GM12872 (cell line): ENCODE data around the gene HSPB9.

Experiments used
- TF ChIP-seq, protein P1 (sequence below): IDR thresholded peaks from 3 replicates; pipeline ENCODE4 v1.5.1; 2011; ENCODE audit warnings: low read depth, mild to moderate bottlenecking, low read length, moderate library complexity; ENCODE audit not compliant: insufficient read depth

Gene HSPB9

DNA sequence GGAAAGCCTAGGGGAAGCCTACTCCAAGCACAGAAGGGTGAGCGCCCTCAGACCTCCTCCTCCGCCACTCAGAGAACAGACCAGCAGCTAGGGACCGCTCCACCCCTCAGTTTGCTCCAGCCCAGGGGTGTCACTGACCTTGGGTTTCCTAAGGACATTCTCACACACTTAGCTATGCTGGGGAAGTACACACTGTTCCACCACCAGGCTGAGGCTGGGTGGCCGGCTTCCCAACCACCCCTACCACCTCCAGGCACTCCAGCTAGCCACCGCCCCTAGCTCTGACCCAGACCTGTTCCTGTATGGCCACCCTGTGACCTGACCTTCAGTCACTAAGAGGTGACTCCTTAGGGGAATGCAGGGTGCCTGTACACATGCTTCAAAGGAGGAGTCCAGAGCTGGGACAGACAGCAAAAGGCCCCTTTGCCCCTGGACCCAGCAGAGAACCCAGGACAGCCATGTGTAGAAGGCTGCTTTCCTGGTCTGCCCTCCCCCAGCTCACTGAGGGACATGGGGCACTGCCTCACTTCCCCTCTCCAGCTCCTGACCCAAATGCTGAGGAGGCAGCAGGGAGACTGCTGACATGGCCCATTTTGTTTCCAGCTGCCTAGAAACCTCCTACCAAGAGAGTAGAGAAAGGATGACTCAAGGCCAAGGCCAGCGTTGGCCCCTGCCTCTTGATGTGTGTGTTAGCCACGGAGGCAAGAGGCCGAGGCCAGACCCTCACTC lies 6.7 kb downstream of the HSPB9 start:
- TF ChIP-seq, protein P1, sequence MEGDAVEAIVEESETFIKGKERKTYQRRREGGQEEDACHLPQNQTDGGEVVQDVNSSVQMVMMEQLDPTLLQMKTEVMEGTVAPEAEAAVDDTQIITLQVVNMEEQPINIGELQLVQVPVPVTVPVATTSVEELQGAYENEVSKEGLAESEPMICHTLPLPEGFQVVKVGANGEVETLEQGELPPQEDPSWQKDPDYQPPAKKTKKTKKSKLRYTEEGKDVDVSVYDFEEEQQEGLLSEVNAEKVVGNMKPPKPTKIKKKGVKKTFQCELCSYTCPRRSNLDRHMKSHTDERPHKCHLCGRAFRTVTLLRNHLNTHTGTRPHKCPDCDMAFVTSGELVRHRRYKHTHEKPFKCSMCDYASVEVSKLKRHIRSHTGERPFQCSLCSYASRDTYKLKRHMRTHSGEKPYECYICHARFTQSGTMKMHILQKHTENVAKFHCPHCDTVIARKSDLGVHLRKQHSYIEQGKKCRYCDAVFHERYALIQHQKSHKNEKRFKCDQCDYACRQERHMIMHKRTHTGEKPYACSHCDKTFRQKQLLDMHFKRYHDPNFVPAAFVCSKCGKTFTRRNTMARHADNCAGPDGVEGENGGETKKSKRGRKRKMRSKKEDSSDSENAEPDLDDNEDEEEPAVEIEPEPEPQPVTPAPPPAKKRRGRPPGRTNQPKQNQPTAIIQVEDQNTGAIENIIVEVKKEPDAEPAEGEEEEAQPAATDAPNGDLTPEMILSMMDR = no peak

DNA sequence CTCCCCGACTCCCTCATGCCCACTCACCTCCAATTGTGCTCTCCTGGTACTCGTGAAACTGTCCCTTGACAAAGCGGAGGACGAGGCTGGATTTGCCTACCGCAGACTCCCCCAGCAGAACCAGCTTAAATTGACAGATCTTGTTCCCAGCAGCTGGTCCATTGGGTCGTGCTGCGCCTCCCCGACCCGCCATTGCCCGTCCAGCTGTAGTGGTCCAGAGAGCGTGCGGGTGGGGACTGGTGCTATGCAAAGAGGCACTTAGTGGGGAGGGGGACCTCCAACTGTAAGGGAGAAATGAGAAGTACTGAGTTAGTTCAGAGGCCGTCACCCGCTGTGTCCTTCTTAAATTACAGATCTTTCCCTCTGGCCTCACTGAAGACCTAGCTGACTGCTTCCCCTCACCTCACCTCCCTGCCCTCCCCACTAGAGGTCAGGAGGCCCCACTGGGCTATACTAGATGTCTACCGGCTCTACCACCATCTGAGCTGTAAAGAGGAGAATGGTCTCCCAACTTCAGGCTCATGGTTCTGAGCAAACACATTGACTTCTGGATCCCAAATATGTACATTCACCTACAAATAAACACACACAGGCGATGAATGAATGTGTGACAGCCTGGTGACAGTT lies 7.8 kb downstream of the HSPB9 start:
- TF ChIP-seq, protein P1 = no peak

DNA sequence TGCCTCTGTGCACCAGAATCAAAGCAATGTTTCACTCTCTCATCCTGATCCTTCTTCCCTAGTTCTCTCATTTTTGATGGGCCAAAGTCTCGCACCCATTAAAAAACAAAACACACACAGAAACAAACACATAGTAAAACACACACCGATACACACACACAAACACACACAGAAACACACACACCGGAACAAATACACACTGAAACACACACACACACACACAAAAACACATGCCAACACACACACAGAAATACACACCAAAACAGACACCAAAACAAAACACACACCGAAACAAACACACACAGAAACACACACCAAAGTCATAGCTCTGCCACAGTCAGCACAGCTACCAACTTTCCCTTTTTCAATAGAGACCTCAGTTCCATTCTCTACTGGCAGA lies 8.6 kb downstream of the HSPB9 start:
- TF ChIP-seq, protein P1 = no peak

DNA sequence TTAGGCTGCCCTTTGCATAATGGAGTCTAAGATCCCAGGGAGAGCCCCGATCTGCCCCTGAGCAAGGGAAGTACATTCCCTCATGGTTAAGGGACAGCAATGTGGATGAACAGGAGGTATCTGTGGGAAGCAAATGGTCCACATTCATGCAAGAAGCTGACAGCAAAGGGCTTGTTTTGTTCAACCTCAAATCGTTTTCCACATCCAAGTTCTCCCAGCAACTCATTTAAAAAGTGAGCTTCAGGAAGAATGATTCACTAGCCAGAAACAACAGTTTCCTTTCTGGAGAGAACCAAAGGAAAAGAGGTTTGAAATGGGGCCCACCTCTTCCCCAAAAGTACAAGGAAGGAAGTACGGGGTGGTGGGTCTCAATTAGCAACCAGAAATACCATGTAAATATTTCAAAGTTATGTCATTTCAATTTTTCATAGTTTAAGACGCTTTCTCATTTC lies 9.4 kb downstream of the HSPB9 start:
- TF ChIP-seq, protein P1 = no peak

DNA sequence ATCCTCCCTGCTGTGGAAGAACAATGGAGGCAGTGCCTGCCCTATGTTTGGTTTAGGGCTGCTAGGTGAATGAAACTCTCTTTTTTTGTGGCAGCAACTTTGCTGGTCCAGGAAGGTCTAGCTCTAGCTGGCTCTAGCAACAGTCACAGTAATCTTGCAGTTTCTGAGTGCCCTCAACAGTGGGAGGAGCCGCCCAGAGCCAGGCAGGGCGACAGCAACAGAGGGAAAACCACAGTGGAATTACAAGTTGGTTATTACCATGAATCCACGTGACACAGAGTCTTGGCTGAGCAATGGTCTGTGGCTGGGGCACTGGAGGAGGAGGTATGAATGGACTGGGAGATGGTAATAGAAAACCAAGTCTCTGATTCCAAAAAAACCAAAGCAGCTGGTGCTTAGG lies 10.3 kb downstream of the HSPB9 start:
- TF ChIP-seq, protein P1 = no peak

DNA sequence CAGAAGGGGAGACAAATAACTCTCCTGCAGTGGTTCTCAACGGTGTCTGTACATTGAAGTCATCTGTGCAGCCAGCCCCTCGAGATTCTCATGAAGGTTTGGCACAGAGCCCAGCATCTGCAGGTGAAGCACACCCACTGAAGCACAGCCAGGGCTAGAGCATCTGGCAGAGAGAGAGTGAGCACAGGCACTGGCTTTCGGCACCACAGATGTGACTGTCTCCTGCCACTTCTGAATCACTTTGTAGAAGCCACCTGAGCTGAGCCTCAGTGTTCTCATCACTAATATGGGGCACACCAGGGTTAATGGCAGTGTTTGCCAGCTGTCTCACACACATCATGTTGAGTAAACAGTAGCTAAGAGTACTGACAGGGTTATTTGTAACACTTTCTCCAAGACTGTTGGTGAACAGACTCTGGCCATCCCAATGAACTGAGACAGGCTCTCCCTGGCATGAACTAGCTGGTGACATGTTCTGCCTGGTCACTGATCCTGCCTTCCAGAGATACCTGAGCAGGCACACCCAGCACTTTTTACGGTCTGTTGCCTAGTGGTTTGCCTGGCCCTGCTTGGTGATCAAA lies 10.9 kb downstream of the HSPB9 start:
- TF ChIP-seq, protein P1 = no peak

DNA sequence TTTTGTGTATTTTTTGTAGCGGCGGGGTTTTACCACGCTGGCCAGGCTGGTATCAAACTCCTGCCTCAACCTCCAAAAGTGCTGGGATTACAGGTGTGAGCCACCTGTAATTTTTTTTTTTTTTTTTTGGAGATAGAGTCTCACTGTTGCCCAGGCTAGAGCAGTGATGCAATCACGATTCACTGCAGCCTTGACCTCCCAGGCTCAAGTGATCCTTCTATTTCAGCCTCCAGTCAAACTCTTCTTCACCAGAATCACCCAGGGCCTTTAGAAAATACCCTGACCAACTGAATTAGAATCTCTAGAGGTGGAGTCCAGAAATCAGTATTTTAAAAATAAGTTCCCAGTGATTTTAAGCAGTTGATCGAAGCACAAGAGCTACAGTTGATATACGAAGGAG lies 12.5 kb downstream of the HSPB9 start:
- TF ChIP-seq, protein P1 = no peak
